HUES64 (cell line): ENCODE results near the gene XPNPEP1.
"Not testable (repeated sequence)": the region's sequence is repeated elsewhere in the genome, so short reads cannot be mapped to it uniquely, and the experiment has no call there.

ENCODE experiments used
- H3K27ac ChIP-seq: 2 replicates; pipeline ENCODE4 v1.7.0; 2013; ENCODE audit warnings: low read depth, low read length, inconsistent platforms
- H3K27me3 ChIP-seq: 2 replicates; pipeline ENCODE4 v1.6.1; 2013; ENCODE audit warnings: mild to moderate bottlenecking, low read length; ENCODE audit not compliant: insufficient read depth
- H3K36me3 ChIP-seq: 2 replicates; pipeline ENCODE4 v1.6.1; 2013; ENCODE audit warnings: mild to moderate bottlenecking, low read length; ENCODE audit not compliant: insufficient read depth
- H3K4me1 ChIP-seq: 2 replicates; pipeline ENCODE4 v1.6.1; 2013; ENCODE audit warnings: mild to moderate bottlenecking, low read length, moderate library complexity; ENCODE audit not compliant: insufficient read depth
- H3K4me3 ChIP-seq: 2 replicates; pipeline ENCODE4 v1.5.1; 2013; ENCODE audit warnings: mild to moderate bottlenecking, low read length, moderate library complexity
- H3K9ac ChIP-seq: 2 replicates; pipeline ENCODE4 v1.6.1; 2013; ENCODE audit warnings: mild to moderate bottlenecking, low read depth, low read length
- H3K9me3 ChIP-seq: 2 replicates; pipeline ENCODE4 v1.6.1; 2013; ENCODE audit warnings: low read depth, low read length; ENCODE audit not compliant: insufficient read depth
- WGBS: fragments of 150-250, 120-280 bp; methylation state at CpG from one replicate; pipeline ENCODE4 v1.1.7; 2013; ENCODE audit warnings: missing lambda C conversion rate; 5-methylcytosine and 5-hydroxymethylcytosine counted together

The XPNPEP1 gene

GRCh38 chr10:109918707-109919106 is 4.6 kb downstream of the XPNPEP1 start:
- H3K9ac ChIP-seq, H3K4me3 ChIP-seq, H3K27ac ChIP-seq, H3K36me3 ChIP-seq, H3K9me3 ChIP-seq, H3K27me3 ChIP-seq: not testable (repeated sequence)
- H3K4me1 ChIP-seq = peaks cover 22% of the 10 kb centered on the region
- WGBS = 91% methylated on average over 6 of the region's 6 CpGs

- peaks cover 14% of the 10 kb centered on the region for H3K36me3 ChIP-seq
- H3K9ac ChIP-seq = no peak overlapping the region
- H3K27ac ChIP-seq = no peak overlapping the region
- no peak overlapping the region for H3K4me3 ChIP-seq
- H3K4me1 ChIP-seq = peaks cover 25% of the 10 kb centered on the region
- 89% methylated on average over 2 of the region's 2 CpGs for WGBS
- no peaks in the 10 kb centered on the region for H3K27me3 ChIP-seq
- no peaks in the 10 kb centered on the region for H3K9me3 ChIP-seq
Measured at GRCh38 chr10:109915566-109915965, 7.7 kb downstream of the XPNPEP1 start.

DNA sequence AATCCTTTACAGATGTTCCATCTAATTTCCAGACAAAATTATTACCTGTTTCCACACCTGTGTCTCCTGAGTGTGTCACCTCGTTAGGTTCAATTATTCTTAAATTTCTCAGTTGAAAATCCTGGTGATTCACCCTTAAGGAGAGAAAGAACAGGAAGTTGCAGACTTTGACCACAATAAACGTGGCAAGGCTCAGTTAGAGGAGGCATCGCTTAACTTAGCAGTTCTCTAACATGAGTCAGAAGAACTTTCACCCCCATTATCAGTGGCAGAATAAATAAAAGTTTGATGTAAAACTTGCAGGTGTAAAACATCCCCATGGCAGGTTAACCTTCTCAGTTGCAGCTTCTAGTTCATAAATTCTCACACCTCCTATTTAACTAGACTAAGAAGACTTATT is 8.3 kb downstream of the XPNPEP1 start:
- no peaks in the 10 kb centered on the region for H3K27me3 ChIP-seq
- no peak overlapping the region for H3K4me3 ChIP-seq
- no peaks in the 10 kb centered on the region for H3K9me3 ChIP-seq
- 66% methylated on average over 3 of the region's 3 CpGs for whole genome bisulfite sequencing
- H3K4me1 ChIP-seq = peaks cover 25% of the 10 kb centered on the region
- H3K36me3 ChIP-seq = peaks cover 15% of the 10 kb centered on the region
- H3K27ac ChIP-seq = no peak overlapping the region
- H3K9ac ChIP-seq = no peak overlapping the region

DNA sequence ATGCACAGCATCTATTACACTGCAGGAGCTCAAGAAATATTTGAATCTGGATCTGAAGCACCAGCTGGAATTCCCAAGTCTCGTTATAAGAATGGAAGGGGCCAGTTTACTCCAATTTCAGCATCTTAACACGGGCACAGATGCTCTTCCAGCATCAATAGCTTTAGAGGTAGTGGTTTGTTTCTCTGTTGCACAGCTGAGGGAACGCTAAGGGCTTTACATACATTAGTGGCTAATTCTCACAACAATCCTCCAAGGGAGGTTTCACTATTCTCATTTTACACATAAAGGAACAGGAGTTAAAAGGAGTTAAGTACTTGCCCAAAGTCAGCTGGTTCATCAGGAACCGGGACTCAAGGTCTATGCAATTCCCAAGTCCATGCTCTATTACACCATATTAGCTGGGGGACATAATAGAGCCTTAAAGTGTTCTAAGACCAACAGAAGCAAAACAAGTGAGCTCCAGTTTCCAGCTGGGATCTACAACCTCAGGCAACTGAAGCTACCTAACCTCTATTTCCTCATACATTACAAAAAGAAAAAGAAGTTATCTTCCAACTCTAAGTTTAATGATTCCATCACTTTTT is 9.9 kb downstream of the XPNPEP1 start:
- Histone ChIP-seq H3K27me3 (no peaks in the 10 kb centered on the region), H3K4me1 (peaks cover 25% of the 10 kb centered on the region), H3K27ac (no peak overlapping the region), H3K36me3 (peaks cover 16% of the 10 kb centered on the region), H3K9me3 (no peaks in the 10 kb centered on the region), H3K9ac (no peak overlapping the region), H3K4me3 (no peak overlapping the region)
- 63% methylated on average over 2 of the region's 4 CpGs for WGBS

DNA sequence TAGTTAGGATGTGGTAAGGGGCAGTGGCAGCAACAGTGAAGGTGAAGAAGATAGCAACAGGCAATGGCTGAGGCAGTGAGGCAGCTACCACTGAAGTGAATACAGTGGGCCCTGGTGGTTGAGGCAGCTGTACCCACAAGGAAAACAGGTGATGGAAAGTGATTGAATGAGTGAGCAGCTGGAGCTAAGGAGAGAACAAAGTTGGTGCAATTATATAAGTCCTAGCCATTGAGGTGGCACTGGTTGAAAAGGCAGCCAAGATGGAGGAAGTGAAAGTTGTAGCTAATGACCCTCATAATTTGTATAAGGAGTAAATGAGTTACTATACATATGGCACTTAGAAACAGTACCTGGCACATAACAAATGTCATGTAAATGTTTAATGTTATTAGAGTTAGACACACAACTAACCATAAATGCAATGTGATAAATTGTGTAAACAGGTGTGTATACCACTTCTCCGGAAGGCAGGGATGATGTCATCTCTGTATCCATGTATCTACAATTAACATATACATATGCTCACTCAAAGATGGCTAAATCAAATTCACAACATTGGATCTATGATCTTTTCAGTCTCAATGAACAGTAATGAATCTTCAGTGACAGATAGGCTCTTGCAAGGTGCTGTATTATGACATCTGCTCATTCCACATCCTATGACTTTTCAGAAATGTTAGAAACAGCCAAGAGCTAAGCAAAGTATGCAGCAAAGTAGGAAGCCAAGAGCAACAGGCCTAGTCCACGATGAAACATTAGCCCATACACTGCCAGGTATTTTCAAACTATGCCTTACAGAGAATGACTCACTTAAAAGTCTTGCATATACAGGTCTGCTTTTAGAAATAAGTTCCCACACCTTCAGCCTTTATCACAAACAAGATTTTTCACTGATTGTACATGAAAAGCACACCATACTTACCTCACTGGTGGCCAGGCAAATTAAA is 10.7 kb downstream of the XPNPEP1 start:
- H3K27me3 ChIP-seq = no peaks in the 10 kb centered on the region
- H3K9me3 ChIP-seq = no peaks in the 10 kb centered on the region
- no peak overlapping the region for H3K9ac ChIP-seq
- H3K27ac ChIP-seq = no peak overlapping the region
- H3K4me1 ChIP-seq = peaks cover 25% of the 10 kb centered on the region
- H3K4me3 ChIP-seq = no peak overlapping the region
- 88% methylated on average over 2 of the region's 2 CpGs for WGBS
- peaks cover 21% of the 10 kb centered on the region for H3K36me3 ChIP-seq

GRCh38 chr10:109911903-109912302 is 11.4 kb downstream of the XPNPEP1 start:
- no peaks in the 10 kb centered on the region for H3K9me3 ChIP-seq
- no peak overlapping the region for H3K27ac ChIP-seq
- peaks cover 28% of the 10 kb centered on the region for H3K36me3 ChIP-seq
- no peak overlapping the region for H3K9ac ChIP-seq
- no peaks in the 10 kb centered on the region for H3K27me3 ChIP-seq
- H3K4me3 ChIP-seq = no peak overlapping the region
- peaks cover 25% of the 10 kb centered on the region for H3K4me1 ChIP-seq
- 95% methylated on average over 3 of the region's 3 CpGs for WGBS

GRCh38 chr10:109906316-109906715 is 17.0 kb downstream of the XPNPEP1 start:
- Histone ChIP-seq H3K4me1 (no peaks in the 10 kb centered on the region), H3K36me3 (peaks cover 36% of the 10 kb centered on the region), H3K9ac (no peak overlapping the region), H3K27ac (no peak overlapping the region), H3K9me3 (no peaks in the 10 kb centered on the region), H3K4me3 (no peak overlapping the region), H3K27me3 (no peaks in the 10 kb centered on the region)
- WGBS = 90% methylated on average over 1 of the region's 1 CpG

- H3K4me3 ChIP-seq = no peak overlapping the region
- H3K4me1 ChIP-seq = no peaks in the 10 kb centered on the region
- H3K27me3 ChIP-seq = no peaks in the 10 kb centered on the region
- WGBS = 98% methylated on average over 2 of the region's 2 CpGs
- peaks cover 34% of the 10 kb centered on the region for H3K36me3 ChIP-seq
- no peaks in the 10 kb centered on the region for H3K9me3 ChIP-seq
- H3K27ac ChIP-seq = no peak overlapping the region
- H3K9ac ChIP-seq = no peak overlapping the region
Measured at GRCh38 chr10:109904397-109904796, 18.9 kb downstream of the XPNPEP1 start.

DNA sequence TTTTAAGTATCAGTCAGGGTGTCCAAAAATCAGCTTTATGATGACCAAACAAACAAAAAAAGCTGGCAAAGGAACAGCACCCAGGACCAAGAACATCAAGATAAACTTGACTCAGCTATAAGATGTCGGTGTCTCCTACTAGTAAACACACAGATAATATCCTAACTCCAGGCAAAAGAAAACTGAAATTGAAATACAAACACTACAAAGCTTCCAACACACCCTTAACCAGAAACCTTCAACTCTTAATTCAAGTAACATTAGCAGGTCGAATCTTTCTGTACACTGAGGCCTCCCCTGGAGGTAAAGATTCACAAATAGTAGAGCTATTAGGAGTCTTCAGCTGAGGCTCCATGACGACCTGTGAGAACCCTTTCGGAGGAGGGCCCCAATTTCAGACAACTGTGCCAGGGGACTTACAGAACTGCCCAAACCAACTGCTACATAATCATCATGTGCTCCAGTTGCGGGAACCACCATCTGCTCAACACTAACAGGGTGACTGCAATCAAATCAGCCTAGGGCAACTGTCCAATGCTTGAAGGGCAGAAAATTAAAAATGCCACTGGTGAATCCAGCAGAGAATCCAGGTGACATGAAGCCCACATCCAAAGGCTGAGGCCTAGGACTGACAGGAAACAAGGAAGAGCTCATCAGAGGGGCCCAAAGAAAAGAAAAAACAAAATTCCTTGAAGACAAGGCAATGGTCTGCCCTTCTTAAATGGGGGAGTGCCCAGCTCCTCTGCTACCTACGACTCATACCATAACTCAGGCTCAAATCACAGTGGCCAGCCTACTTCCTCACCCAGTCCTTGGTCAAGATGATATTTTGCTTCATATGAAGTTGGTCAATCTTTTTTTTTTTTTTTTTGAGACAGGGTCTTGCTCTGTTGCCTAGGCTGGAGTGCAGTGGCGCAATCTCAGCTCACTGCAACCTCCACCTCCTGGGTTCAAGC is 20.0 kb downstream of the XPNPEP1 start:
- Histone ChIP-seq H3K9me3 (no peaks in the 10 kb centered on the region), H3K4me1 (no peaks in the 10 kb centered on the region), H3K9ac (no peak overlapping the region), H3K4me3 (no peak overlapping the region), H3K27me3 (no peaks in the 10 kb centered on the region), H3K36me3 (peaks cover 36% of the 10 kb centered on the region), H3K27ac (no peak overlapping the region)
- WGBS = 92% methylated on average over 7 of the region's 7 CpGs

- Histone ChIP-seq H3K27me3 (no peaks in the 10 kb centered on the region), H3K27ac (no peak overlapping the region), H3K4me1 (0 out of 2 replicates have a peak, but pooled peaks cover 5% of the 10 kb centered on the region), H3K36me3 (peaks cover 13% of the 10 kb centered on the region; the same call in 1 of the 2 replicates), H3K4me3 (no peak overlapping the region), H3K9ac (no peak overlapping the region), H3K9me3 (no peaks in the 10 kb centered on the region)
- WGBS = 97% methylated on average over 8 of the region's 9 CpGs
Measured at GRCh38 chr10:109899356-109900331, 23.7 kb downstream of the XPNPEP1 start.
